KMS-11 (cell line): ENCODE data around the gene CDKN2AIP.

Source experiments
- H2AFZ ChIP-seq: fragments of 200-600 bp; sonication (generic); 2 replicates; pipeline ENCODE4 v1.6.1; 2016; ENCODE audit warnings: antibody characterized with exemption, mixed run types, low read depth
- H3K27ac ChIP-seq: fragments of 200-600 bp; sonication (generic); 2 replicates; pipeline ENCODE4 v1.6.1; 2016; ENCODE audit warnings: mild to moderate bottlenecking, mixed run types
- H3K27me3 ChIP-seq: fragments of 200-600 bp; sonication (generic); 2 replicates; pipeline ENCODE4 v1.6.1; 2017; ENCODE audit warnings: mild to moderate bottlenecking, low read depth, mixed run types, moderate library complexity; ENCODE audit not compliant: insufficient read depth
- H3K36me3 ChIP-seq: fragments of 200-600 bp; sonication (generic); 2 replicates; pipeline ENCODE4 v1.6.1; 2017; ENCODE audit warnings: mild to moderate bottlenecking, mixed run types; ENCODE audit not compliant: insufficient read depth
- H3K4me1 ChIP-seq: fragments of 200-600 bp; sonication (generic); 2 replicates; pipeline ENCODE4 v1.6.1; 2016; ENCODE audit warnings: mild to moderate bottlenecking, low read depth, mixed run types; ENCODE audit not compliant: poor library complexity, severe bottlenecking
- H3K4me2 ChIP-seq: fragments of 200-600 bp; sonication (generic); 2 replicates; pipeline ENCODE4 v1.7.0; 2016; ENCODE audit warnings: mild to moderate bottlenecking, mixed run types
- H3K4me3 ChIP-seq: fragments of 200-600 bp; sonication (generic); IDR thresholded peaks from 2 replicates; pipeline ENCODE4 v1.6.1; 2017; ENCODE audit warnings: low read depth, low read length, mixed read lengths; ENCODE audit not compliant: insufficient read depth
- H3K79me2 ChIP-seq: fragments of 200-600 bp; sonication (generic); 2 replicates; pipeline ENCODE4 v1.6.1; 2016; ENCODE audit warnings: low read depth, mixed run types; ENCODE audit not compliant: insufficient read depth
- H3K9ac ChIP-seq: fragments of 200-600 bp; sonication (generic); 2 replicates; pipeline ENCODE4 v1.6.1; 2016; ENCODE audit warnings: mild to moderate bottlenecking, mixed run types
- H4K20me1 ChIP-seq: fragments of 200-600 bp; sonication (generic); 2 replicates; pipeline ENCODE4 v1.6.1; 2016; ENCODE audit warnings: mild to moderate bottlenecking, mixed run types; ENCODE audit not compliant: insufficient read depth
- CTCF ChIP-seq: fragments of 200-600 bp; sonication (generic); conservative IDR thresholded peaks from 2 replicates; pipeline ENCODE4 v1.6.1; 2017; ENCODE audit warnings: low read depth, mild to moderate bottlenecking, antibody characterized with exemption, low read length, moderate library complexity, mixed read lengths

The CDKN2AIP gene

GRCh38 chr4:183398298-183399125, 45.9 kb upstream of the CDKN2AIP start:
- no peaks in the 10 kb centered on the region for H4K20me1 ChIP-seq
- peak overlapping the region; percentile 81 for H3K9ac ChIP-seq
- no peak overlapping the region for H3K4me3 ChIP-seq
- no peaks in the 10 kb centered on the region for H3K36me3 ChIP-seq
- no peaks in the 10 kb centered on the region for H3K79me2 ChIP-seq
- peak overlapping the region; percentile 98 for H2AFZ ChIP-seq
- H3K4me1 ChIP-seq, result peaks cover 7% of the 10 kb centered on the region
- peak overlapping the region; percentile 45 for H3K27ac ChIP-seq
- peak; percentile 78 for TF ChIP-seq CTCF
- H3K27me3 ChIP-seq, result no peaks in the 10 kb centered on the region
- peak overlapping the region; percentile 95 for H3K4me2 ChIP-seq

- peak overlapping the region; percentile 98 for H2AFZ ChIP-seq
- H3K9ac ChIP-seq, result no peak overlapping the region; the same call in 1 of the 2 replicates
- no peak overlapping the region for H3K4me3 ChIP-seq
- no peaks in the 10 kb centered on the region for H3K36me3 ChIP-seq
- H3K27ac ChIP-seq, result no peak overlapping the region
- no peaks in the 10 kb centered on the region for H3K79me2 ChIP-seq
- TF ChIP-seq CTCF, result no peak
- H3K27me3 ChIP-seq, result no peaks in the 10 kb centered on the region
- H4K20me1 ChIP-seq, result no peaks in the 10 kb centered on the region
- H3K4me2 ChIP-seq, result peak overlapping the region; percentile 95
- H3K4me1 ChIP-seq, result peaks cover 7% of the 10 kb centered on the region
Observed at GRCh38 chr4:183399126-183399522, 45.3 kb upstream of the CDKN2AIP start.

- H3K9ac ChIP-seq, result no peak overlapping the region
- H4K20me1 ChIP-seq, result no peaks in the 10 kb centered on the region
- peaks cover 7% of the 10 kb centered on the region for H3K4me1 ChIP-seq
- H3K4me2 ChIP-seq, result no peak overlapping the region
- H3K36me3 ChIP-seq, result no peaks in the 10 kb centered on the region
- TF ChIP-seq CTCF, result no peak
- H2AFZ ChIP-seq, result peak overlapping the region; percentile 98; the same call in 1 of the 2 replicates
- no peaks in the 10 kb centered on the region for H3K79me2 ChIP-seq
- H3K27me3 ChIP-seq, result no peaks in the 10 kb centered on the region
- H3K27ac ChIP-seq, result no peak overlapping the region
- H3K4me3 ChIP-seq, result no peak overlapping the region
Observed at GRCh38 chr4:183399616-183400015, 44.8 kb upstream of the CDKN2AIP start.

GRCh38 chr4:183400035-183400434, 44.4 kb upstream of the CDKN2AIP start:
- Histone ChIP-seq H3K9ac (no peak overlapping the region), H3K36me3 (no peaks in the 10 kb centered on the region), H3K4me3 (no peak overlapping the region), H3K27ac (no peak overlapping the region), H3K4me1 (peaks cover 7% of the 10 kb centered on the region), H2AFZ (no peak overlapping the region), H3K4me2 (no peak overlapping the region), H3K27me3 (no peaks in the 10 kb centered on the region), H3K79me2 (no peaks in the 10 kb centered on the region), H4K20me1 (no peaks in the 10 kb centered on the region)
- TF ChIP-seq CTCF, result no peak
